ENCODE results near the gene MPG.

DNA sequence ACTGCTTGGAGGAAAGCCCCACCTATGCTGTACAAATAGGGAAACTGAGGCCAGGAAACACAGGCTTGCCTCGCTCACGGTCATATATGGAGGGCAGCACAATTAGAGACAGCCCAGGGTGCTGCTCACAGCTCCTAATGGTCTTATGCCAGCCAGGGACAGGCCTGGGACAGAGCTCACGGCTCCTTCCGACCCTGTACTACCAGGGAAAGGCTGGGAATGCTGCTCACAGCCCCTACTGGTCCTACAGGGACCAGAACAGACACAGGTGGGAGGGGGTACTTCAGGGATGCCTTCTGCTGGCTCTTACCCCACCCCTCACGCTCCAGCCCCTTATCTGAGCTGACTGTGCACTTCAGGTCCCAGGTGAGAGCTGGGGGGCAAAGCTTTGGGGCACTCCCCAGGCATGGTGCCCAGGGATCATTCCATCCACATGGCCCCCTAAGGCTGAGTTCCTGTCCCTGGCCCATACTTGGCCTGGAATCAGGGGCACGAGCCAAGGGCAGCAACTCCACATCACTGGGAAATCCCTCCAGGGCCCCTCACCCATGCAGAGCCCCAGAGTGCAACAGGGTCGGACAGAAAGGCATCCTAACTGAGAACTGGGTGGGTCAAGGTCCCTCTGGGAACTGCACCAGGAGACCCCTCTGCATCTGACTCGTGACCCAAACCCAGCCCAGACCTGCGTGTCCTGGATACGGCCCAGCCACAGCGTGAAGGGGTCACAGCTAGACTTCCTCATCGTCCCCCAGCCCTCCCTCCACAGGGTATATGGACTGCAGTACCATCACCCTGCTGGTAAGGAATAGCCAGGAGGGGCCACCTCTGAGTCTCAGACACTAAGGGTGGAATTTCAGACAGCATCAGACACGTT, 11.5 kb upstream of the MPG start:
- TF ChIP-seq, protein P1, sequence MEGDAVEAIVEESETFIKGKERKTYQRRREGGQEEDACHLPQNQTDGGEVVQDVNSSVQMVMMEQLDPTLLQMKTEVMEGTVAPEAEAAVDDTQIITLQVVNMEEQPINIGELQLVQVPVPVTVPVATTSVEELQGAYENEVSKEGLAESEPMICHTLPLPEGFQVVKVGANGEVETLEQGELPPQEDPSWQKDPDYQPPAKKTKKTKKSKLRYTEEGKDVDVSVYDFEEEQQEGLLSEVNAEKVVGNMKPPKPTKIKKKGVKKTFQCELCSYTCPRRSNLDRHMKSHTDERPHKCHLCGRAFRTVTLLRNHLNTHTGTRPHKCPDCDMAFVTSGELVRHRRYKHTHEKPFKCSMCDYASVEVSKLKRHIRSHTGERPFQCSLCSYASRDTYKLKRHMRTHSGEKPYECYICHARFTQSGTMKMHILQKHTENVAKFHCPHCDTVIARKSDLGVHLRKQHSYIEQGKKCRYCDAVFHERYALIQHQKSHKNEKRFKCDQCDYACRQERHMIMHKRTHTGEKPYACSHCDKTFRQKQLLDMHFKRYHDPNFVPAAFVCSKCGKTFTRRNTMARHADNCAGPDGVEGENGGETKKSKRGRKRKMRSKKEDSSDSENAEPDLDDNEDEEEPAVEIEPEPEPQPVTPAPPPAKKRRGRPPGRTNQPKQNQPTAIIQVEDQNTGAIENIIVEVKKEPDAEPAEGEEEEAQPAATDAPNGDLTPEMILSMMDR (IDR thresholded peaks at IDR 0.05) = no peak
- TF ChIP-seq EP300 (IDR thresholded peaks at IDR 0.05) (no peak), POLR2AphosphoS5 (IDR thresholded peaks at IDR 0.05) (no peak)

Data from sigmoid colon (tissue), 4 donors.